ENCODE data around the gene GLRX3.

DNA sequence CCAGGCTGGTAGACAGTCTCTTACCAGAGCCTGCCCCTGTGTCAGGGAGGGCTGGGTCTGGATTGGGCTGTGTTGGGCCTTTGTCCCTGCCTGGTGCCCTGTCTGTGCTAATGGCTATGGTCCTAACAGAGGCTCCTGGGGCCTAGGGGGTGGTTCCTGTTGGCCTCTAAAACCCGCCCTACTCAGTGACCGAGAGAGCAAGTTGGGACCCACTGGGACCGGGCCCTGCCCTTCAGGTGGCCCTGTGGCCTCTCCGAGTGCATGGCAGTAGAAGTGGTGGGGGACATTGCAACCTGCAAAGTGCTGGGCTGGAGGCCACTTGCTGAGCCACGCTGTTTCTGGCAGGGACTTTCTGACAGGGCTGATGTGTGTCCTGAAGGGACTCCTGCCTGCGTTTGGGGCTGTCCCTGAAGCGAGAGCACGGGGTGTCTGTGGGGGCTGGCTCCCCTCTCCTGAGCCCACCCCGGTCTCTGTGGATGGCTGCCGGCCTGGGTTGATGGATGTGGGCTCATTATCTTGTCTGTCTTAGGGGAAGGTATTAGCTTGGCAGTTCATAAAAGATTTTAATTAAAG lies 56.2 kb downstream of the GLRX3 start:
- TF ChIP-seq, protein P1, sequence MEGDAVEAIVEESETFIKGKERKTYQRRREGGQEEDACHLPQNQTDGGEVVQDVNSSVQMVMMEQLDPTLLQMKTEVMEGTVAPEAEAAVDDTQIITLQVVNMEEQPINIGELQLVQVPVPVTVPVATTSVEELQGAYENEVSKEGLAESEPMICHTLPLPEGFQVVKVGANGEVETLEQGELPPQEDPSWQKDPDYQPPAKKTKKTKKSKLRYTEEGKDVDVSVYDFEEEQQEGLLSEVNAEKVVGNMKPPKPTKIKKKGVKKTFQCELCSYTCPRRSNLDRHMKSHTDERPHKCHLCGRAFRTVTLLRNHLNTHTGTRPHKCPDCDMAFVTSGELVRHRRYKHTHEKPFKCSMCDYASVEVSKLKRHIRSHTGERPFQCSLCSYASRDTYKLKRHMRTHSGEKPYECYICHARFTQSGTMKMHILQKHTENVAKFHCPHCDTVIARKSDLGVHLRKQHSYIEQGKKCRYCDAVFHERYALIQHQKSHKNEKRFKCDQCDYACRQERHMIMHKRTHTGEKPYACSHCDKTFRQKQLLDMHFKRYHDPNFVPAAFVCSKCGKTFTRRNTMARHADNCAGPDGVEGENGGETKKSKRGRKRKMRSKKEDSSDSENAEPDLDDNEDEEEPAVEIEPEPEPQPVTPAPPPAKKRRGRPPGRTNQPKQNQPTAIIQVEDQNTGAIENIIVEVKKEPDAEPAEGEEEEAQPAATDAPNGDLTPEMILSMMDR (conservative IDR thresholded peaks at IDR 0.05; ENCODE audit: low read length): no peak
- no peak for TF ChIP-seq EZH2phosphoT487 (IDR thresholded peaks at IDR 0.05; ENCODE audit: borderline replicate concordance)
